ENCODE results near the gene TRPV4.

TRPV4 gene

DNA sequence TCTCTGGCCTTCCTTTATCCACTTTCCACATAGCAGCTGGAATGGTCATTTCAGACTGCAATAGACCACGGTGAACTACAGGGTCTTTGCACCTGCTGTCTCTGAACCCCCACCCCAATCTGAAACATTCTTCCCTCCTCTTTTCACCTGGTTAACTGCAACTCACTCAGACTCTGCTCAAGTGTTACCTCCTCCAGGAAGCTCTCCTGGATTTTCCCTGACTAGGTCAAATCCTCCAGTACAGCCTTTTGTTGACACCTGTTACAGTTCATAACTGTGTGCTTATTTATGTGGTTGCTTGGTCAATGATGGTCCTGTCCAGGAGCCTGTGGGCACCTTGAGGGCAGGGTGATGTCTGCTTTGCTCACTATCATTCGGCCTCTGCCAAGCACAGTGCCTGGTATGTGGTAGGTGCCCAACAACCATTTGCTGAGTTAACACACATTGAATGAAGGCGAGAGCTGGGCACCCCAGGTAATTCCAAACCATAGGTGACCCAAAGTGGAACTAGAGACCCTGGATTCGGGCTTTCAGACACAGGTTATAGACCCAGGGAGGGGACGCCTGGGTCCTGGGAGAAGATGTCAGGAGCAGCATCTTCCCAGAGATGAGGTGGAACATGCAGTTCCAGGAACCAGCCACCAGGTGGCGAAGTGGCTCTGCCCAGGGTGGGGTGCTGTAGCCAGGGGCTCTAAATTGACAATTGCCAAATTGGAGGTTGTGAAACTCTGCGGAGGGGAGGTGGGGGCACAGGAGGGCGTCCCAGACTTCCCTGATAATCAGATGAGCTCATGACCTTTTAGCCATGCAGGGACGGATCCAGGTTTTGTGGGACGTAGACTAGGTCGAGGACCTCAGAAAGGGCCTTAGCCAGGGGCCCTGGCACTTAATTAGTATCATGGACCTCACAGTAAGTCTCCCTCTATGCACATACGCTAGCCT is 28.1 kb downstream of the TRPV4 start:
- no peak for FAIRE-seq

DNA sequence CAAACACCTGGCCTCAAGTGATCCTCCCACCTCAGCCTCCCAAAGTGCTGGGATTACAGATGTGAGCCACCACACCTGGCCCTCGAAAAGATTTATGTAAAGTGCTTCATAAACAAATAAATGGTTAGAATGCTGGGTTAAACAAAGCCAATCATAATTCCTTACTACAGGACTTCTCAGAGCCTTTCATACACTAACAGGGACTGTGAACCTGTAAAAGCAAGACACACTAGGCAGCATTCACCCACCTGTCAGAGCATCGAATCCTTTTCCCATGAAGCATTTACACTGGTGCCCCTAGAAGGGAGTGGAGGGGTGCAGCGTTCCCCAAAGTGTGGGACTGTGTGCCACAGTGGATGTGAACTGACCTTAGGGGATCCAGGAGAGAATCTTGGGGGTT is 29.5 kb downstream of the TRPV4 start:
- FAIRE-seq, result no peak

DNA sequence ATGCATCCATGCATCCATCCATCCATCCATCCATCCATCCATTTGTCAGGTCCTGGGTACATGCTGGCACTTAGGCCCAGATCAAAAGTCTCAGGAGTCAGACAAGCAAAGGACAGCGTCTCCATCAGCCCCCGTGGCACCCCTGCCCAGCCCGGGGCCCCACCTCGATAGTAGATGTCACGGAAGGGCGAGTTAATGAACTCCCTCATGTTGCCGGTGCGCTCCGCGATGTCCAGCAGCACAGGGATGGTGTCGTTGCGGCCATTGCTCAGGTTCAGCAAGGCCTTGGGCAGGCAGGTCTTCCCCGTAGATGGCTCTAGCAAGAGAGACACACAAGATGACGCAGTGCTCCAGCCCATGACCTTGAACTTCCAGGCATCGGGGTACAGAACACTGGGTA is 30.4 kb downstream of the TRPV4 start:
- FAIRE-seq, result no peak

DNA sequence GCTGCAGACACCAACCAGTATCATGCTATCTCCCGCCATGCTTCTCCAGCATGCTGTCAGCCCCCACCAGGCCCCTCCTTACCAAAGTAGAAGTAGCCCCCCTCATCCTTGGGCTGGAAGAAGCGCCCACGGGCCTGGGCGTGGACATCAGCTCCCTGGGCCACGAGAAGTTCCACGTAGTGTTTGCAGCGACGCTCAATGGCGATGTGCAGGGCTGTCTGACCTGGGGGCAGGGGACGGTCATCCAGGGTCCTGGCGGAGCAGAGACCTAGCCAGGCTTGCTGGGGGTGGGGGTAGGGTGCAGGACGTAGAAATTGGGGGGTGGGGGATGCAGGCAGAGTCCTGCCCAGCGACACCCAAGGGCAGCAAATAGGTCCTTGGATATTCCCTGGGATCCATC is 32.7 kb downstream of the TRPV4 start:
- FAIRE-seq, result no peak

DNA sequence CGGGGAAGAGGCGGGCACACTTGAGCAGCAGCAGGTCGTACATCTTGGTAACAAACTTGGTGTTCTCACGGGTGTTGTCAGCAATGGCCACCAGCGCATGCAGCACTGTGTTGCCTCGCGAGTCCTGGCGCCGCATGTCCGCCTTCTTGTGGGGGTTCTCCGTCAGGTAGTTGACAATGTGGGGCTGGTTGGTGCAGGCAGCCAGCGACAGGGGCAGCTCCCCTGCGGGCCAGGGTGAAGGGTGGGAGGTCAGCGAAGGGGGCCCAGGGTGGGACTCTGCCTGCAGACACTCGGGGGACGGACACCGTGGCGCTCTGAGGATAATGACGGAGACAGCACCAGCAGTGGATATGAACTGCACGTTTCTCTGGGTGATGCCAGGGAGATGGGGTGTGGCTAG is 34.5 kb downstream of the TRPV4 start:
- no peak for FAIRE-seq

DNA sequence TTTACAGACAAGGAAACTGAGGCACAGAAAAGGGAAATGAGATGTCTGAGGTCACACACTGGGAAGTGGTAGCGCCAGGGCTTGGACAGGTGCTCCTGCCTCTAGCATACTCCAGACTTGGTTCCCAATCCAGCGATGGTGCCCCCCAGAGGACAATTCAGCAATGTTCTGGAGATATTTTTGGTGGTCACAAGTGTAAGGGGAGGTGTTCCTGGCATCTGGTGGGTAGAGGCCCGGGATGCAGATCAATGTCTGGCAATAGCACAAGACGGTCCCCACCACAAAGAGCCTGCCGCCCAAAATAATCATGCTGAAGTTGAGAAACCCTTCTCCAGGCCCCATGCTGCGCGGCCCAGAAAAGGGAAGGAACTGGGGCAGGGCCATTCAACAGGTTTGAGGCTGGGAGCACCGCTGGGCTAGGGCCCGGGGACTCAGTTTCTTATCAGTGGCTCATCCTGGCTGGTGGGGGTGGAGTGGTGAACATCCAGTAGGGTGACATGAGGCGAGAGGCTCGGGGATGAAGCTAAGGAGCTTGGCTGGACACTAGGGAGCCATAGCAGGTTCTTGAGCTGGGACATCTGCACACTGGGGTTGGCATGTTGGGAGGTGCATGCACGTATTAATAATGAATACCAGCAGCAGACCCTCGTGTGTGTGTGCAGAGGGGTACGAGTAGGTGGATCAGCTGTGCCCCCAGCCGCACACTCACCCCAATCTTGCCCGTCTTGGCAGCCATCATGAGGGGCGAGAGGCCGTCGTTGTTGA is 35.1 kb downstream of the TRPV4 start:
- no peak for FAIRE-seq

DNA sequence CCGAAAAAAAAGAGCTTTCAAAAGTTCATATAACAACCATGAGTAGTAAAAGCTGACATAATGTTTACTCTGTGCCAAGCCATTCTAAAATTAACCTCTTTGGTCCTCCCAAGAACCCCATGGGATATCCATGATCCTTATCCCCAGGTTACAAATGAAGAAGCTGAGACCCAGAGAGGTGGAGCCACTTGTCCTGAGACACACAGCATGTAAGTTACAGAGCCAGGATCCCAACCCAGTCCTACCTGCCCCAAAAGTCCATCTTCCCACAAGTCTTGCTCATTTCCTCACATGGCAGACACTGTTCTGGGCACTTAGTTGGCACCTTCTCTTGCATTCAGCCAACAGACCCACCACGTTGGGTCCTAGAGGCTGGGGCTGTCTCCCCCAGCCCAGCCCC is 37.1 kb downstream of the TRPV4 start:
- FAIRE-seq, result no peak

DNA sequence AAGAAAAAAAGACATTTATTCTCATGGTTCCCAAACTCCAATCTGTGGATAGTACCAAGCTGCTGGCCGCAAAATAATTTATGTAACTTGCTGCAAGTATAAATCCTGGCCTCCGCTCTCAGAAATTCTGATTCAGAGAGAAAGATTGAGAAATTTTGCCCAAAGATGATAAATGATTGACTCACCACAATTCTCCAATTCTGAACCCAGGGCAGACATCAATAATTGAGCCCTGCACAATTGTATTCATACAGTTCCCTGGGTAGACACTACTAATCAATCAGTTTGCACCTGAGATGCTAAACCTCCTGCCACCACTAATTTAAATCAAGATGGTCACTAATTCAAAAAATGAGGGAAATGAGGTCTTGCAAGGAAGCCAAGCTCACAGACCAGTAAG is 38.2 kb downstream of the TRPV4 start:
- no peak for FAIRE-seq

DNA sequence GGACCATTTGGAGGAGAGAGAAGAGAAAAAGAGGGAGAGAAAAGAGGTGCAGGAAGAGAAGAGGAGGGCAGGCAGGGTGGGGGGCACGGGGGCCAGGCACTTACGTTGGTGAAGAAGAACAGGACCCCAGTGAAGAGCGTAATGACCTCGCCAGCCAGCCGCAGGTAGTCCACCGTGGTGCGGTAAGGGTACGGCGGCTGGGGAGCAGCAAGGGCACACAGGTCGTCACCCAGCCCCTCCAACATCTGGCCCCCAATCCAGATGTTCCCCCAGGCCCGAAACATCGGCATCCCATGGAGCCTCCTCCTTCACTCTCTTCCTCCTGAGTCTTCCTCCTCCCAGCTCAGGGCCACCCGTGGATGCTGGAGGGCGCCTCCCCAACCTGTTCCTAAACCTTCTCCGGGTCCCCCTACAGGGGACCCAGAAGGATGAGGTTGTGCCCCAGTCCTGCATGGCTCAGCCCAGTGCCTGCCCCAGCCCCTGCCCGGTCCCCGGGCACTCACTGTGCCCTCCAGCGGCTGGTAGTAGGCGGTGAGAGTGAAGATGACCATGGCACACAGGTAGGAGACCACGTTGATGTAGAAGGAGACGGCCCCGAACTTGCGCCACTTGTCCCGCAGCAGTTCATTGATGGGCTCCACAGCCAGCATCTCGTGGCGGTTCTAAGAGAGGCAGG is 39.2 kb downstream of the TRPV4 start:
- FAIRE-seq, result no peak

DNA sequence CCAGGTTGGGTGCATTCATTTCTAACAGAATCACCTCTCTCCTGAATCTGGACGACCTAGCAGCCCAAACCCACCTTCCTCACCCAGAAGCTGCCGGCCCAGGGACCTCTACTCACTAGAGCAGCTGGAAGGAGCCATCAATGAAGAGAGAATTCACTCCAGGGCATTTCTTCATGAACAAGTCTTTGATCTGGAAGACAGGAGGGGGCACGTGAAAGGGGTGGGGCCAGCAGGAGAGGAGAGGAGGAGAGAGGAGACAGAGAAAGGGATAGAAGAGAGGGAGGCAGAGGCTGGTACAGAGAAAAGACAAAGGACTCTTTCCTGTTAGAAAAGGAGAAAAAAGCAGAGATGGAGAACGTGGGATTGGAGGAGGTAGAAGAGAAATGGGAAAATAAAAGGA is 39.8 kb downstream of the TRPV4 start:
- FAIRE-seq, result no peak

DNA sequence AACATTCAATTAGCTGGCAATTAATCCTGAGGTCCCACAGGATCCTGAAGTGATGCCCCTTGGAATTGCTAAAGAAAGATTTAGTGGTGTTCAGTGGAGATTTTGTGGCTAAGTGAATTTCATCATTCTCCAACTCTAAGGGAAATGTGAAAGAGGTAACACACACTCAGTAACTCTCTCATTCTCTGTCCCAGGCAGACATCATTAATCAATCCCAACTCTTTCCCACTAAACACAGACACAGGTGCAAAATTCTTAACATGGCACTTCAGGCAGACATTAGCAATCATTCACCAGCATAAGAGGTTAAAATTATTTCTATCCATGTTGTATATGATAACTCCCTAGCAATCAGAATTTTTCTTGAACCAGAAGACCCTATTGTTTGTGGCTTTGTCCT is 40.2 kb downstream of the TRPV4 start:
- FAIRE-seq, result no peak

DNA sequence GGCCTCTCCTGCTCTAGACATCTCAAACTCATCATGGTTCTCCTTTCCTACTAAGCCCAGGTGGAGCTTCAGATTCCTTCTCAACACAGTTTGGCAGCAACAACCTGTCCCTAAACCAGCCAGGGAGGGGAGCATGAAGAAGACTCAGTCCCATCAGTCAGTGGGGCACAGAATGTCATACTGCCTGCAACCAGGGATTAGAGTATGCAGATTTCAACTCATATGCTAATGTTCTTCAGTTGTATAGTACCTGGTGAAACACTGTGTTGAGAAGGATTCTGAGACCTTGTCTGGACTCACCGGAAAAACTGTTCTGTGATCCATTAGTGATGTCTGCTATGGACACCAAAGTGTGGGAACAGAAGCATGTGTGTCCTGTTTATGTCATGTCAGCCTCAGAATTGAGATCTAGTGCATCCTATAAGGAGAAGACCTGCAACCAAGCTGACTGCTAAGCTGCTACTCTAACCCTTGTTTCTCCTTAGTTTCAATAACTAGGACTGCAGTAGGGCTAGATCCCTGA is 43.6 kb downstream of the TRPV4 start:
- FAIRE-seq, result no peak

DNA sequence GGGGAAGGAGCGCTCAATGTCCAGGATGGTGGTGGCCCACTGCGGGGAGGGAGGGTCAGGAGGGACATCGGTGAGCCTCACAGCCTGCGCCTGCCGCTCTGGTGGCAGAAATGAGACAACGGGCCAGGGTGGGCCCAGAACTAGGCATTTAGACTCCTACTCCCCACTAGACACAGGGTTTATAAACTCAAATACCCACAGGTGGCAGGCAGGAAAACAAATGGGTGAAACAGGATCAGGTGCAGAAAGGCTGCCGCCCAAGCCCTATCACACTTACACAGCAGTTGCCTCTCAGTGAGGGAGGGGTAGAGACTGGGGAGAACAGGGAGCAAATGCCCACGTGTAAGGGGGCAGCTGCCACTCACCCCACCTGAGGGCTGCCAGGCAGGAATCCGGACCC is 46.4 kb downstream of the TRPV4 start:
- no peak for FAIRE-seq

DNA sequence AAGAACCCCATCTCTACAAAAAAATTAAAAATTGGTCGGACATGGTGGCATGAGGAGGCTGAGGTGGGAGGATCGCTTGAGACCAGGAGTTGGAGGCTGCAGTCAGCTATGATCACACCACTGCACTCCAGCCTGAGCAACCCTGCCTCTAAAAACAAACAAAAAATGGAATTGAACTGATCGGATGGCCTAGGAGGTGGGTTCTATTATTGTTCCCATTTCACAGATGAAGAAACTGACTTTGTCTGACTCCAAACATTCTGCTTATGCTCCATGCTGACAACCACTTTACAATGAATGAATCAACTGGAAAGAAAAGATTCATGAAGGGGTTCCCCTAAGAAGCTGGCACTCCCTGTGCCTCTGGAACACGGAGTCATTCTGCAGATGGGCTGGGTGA is 47.3 kb downstream of the TRPV4 start:
- no peak for FAIRE-seq

DNA sequence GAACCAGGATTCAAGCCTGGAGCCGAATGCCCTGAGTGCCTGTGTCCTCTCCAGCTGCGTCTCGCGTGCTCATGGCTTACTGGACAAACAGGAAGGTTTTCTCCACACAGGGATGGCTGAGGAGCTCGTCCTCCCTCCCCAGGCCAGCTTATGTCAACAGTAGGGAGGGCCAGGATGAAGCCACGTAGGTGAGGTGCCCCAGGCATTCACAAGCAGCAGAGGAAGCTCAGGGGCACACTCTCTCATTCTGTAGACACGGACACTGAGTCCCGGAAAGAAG is 49.3 kb downstream of the TRPV4 start:
- no peak for FAIRE-seq

DNA sequence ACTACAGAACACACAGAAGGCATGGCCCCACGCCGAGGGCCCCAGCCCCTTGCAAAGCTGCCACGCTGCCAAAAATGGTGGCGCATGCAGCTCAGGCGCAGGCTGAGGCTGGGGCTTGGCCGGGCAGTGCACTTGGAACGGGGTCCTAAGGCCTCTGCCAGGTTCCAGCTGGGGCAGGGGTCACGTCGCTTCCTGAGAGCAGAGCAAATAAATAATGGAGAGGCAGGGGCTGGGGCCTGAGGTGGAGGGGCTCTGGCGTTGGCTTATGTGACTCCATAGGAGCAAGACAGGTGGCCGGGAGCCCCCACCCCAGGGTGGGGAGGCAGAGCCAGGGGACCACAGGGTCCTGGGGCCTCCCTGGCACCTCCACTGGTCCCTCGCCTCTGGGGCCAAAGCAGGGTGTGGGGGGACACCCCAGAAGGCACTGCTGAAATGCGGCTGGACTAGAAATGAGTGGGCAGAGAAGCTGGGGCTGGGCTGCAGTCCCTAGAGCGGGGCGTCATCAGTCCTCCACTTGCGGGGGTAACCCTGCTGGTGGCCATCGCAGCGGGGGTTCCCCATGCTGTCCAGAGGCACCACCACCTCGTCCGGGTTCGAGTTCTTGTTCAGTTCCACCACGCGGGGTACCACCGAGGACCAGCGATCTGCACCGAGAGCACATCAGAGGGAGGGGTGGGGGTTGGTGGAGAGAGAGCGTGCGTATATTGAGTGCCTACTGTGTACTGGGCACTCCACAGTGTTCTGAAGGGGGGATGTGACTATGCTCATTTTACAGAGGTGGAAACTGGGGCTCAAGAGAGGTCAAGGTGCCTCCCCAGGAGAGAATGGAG is 49.8 kb downstream of the TRPV4 start:
- no peak for FAIRE-seq

DNA sequence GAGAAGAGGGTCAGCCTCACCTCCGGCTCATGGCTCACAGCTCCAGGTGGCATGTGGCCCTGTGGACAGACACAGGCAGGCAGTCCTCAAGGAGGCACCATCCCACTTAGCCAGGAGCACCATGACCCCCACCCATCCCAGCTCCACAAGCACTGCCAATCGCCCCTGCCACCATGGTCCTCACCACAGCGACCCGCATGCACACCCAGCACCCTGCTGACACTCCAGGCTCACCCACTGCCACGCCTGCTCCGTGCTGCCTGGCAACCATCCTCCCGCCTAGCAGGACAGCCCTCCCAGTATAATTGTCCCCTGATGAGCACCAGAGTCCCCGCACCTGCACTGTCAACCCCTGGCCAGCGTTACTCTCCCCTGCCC is 50.9 kb downstream of the TRPV4 start:
- FAIRE-seq, result no peak

DNA sequence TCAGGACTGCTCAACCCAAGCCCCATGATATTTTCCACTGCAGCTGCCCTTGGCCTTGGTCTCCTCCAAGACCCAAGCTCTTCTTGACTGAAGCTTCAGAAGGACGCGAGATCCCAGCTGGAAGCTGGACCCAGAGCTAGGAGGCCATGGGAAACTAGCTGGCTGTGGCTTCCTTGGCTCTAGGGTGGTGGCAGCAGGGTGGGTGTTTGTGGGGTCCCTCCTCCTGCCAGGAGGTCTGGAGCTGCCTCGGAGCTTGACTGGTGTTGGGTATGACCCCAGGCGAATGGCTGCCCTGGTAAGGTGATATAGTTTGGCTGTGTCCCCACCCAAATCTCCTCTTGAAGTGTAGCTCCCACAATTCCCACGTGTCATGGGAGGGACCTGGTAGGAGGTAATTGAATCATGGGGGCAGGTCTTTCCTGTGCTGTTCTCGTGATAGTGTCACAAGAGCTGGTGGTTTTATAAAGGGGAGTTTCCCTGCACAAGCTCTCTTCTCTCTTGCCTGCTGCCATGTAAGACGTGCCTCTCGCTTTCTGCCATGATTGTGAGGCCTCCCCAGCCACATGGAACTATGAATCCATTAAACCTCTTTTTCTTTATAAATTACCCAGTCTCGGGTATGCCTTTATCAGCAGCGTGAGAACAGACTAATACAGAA is 51.4 kb downstream of the TRPV4 start:
- FAIRE-seq, result no peak

DNA sequence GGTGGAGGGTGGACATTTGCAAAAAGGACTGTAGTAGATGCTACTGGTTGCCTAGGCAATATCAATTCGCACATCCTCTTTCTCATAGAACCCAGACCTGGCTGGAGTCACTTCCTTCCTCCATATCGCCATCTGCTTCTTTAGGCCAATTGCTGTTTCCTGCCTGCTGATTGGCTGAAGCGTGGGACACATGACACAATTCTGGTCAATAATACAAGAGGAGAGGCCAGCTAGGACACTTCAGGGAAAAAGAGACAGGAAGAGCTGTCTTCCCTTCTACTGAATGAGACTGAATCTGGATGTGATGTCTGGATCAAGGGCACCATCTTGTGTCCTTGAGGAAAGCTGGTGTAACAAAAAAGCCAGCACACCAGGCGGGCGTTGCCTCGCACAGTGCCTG is 53.8 kb downstream of the TRPV4 start:
- no peak for FAIRE-seq

DNA sequence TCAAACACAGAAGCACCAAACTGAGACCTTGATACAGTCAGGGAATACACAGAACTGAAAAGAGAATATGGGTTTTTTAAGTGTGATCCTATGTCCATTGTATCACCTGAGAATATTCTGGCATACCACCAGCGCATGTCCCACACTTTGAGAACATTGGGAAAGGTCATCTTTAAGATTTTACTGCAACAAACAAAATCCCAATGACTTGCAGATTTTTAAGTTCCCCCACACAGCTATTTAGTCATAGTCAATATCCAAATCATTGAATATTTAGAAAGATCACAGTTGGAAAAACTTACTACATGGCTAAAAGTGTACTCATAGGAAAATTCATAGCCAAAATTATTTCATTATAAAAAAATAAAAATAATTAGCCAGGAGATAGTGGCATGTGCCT is 54.5 kb downstream of the TRPV4 start:
- no peak for FAIRE-seq

DNA sequence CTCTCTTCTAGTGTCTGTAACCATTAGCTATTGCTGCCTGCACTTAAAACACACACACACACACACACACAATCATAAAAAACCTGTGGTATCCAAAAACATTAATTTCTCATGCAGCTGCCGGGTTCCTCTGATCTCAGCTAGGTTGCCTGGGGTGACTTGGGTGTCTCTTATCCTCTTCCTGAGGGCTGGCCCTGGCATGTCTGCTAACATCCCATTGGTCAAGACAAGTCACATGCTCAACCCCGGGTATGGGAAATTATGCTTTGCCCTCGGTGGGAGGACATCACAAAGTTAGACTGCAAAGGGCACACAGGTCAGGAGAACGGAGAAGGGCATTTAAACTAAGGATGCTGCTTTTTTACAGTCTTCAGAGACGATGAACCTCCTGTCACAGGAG is 55.7 kb downstream of the TRPV4 start:
- no peak for FAIRE-seq

DNA sequence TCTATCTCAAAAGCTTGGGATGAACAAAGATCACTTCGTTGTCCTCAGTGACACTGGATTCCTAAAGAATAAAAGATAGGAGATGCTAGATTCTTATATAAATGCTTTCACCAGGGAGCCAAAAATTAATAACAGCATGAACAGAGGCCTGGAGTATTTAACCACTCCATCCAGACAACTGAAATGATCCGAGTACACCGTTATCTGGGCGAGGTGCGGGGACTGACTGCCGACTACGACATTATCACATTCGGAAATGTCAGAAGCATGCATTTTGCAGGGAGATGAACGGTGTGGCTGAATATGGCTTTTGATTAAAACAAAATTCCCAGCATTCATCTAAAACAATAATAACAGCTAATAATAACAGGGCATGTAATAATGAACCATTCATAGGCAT is 56.6 kb downstream of the TRPV4 start:
- no peak for FAIRE-seq
